GM10266 (cell line): ENCODE measurements around the gene CASP6.

Source experiments
- DNase-seq: peaks from one replicate; pipeline ENCODE4 v3.0.0; 2012; ENCODE audit errors: extremely low spot score
- CTCF ChIP-seq: IDR thresholded peaks from 2 replicates; pipeline ENCODE4 v1.5.1; 2012; ENCODE audit warnings: mild to moderate bottlenecking, low read depth; ENCODE audit not compliant: control insufficient read depth, insufficient read depth; ENCODE audit errors: missing control alignments

The CASP6 gene

GRCh38 chr4:109745830-109746229, 42.6 kb upstream of the CASP6 start:
- TF ChIP-seq CTCF: no peak
- DNase-seq: no peak

- no peak for DNase-seq
Measured at GRCh38 chr4:109739547-109739946, 36.3 kb upstream of the CASP6 start.

GRCh38 chr4:109738104-109738872, 35.0 kb upstream of the CASP6 start:
- no peak for TF ChIP-seq CTCF

More at GRCh38 chr4:109739547-109739946, 36.3 kb upstream of the CASP6 start:
- no peak for TF ChIP-seq CTCF

GRCh38 chr4:109735566-109736365, 32.5 kb upstream of the CASP6 start:
- DNase-seq: no peak
- no peak for TF ChIP-seq CTCF

More at GRCh38 chr4:109738104-109738872, 35.0 kb upstream of the CASP6 start:
- no peak for DNase-seq

GRCh38 chr4:109733728-109734127, 30.5 kb upstream of the CASP6 start:
- TF ChIP-seq CTCF: no peak
- DNase-seq: no peak

GRCh38 chr4:109730619-109731545, 27.6 kb upstream of the CASP6 start:
- no peak for TF ChIP-seq CTCF

More at GRCh38 chr4:109730619-109731545, 27.6 kb upstream of the CASP6 start:
- no peak for DNase-seq
